22Rv1 (cell line): Measurements from ENCODE around the gene ZNF283.

ENCODE experiments used
- CTCF ChIP-seq: fragments of 450-650 bp; IDR thresholded peaks from 2 replicates; pipeline ENCODE4 v1.5.1; 2017; ENCODE audit warnings: mild to moderate bottlenecking
- ZFX ChIP-seq: fragments of 450-650 bp; IDR thresholded peaks from 2 replicates; pipeline ENCODE4 v1.6.1; 2017; ENCODE audit warnings: antibody characterized with exemption, borderline replicate concordance

- no peak for TF ChIP-seq CTCF
- TF ChIP-seq ZFX: no peak
Measured at GRCh38 chr19:43781630-43782310, 45.4 kb upstream of the ZNF283 start.
